COLO668 (cell line): Measurements from ENCODE around the gene ABCA4.
A peak's percentile ranks its signal among the peaks of the same experiment; 100 is the strongest.

Experiments
- DNase-seq: peaks from one replicate; lab custom pipeline; 2025; ENCODE audit not compliant: unreplicated experiment; lab: John Stamatoyannopoulos, UW

Gene ABCA4

GRCh38 chr1:94105581-94105952 lies 15.4 kb downstream of the ABCA4 start:
- DNase-seq, result no peak

- DNase-seq, result no peak
These were observed 16.0 kb downstream of the ABCA4 start for GRCh38 chr1:94104776-94105580.

GRCh38 chr1:94104127-94104684 lies 16.7 kb downstream of the ABCA4 start:
- no peak for DNase-seq

GRCh38 chr1:94103608-94104007 lies 17.3 kb downstream of the ABCA4 start:
- no peak for DNase-seq

- no peak for DNase-seq
These were observed 19.1 kb downstream of the ABCA4 start for GRCh38 chr1:94101613-94102525.

- DNase-seq, result no peak
These were observed 19.9 kb downstream of the ABCA4 start for GRCh38 chr1:94100785-94101612.

- no peak for DNase-seq
These were observed 20.7 kb downstream of the ABCA4 start for GRCh38 chr1:94100129-94100784.

- no peak for DNase-seq
These were observed 21.6 kb downstream of the ABCA4 start for GRCh38 chr1:94099303-94099702.

GRCh38 chr1:94098585-94099111 lies 22.3 kb downstream of the ABCA4 start:
- DNase-seq, result peak; percentile 33

- no peak for DNase-seq
These were observed 24.0 kb downstream of the ABCA4 start for GRCh38 chr1:94096797-94097549.

GRCh38 chr1:94095744-94096469 lies 25.0 kb downstream of the ABCA4 start:
- DNase-seq, result no peak

GRCh38 chr1:94095112-94095637 lies 25.8 kb downstream of the ABCA4 start:
- no peak for DNase-seq

- no peak for DNase-seq
These were observed 26.4 kb downstream of the ABCA4 start for GRCh38 chr1:94094469-94095111.

- DNase-seq, result no peak
These were observed 27.0 kb downstream of the ABCA4 start for GRCh38 chr1:94093996-94094395.

- DNase-seq, result no peak
These were observed 27.6 kb downstream of the ABCA4 start for GRCh38 chr1:94093396-94093795.

- DNase-seq, result no peak
These were observed 28.7 kb downstream of the ABCA4 start for GRCh38 chr1:94092210-94092613.

GRCh38 chr1:94090761-94091160 lies 30.2 kb downstream of the ABCA4 start:
- DNase-seq, result no peak

GRCh38 chr1:94087193-94087592 lies 33.8 kb downstream of the ABCA4 start:
- DNase-seq, result no peak
